ENCODE results near the gene SPATA9.

Gene SPATA9

DNA sequence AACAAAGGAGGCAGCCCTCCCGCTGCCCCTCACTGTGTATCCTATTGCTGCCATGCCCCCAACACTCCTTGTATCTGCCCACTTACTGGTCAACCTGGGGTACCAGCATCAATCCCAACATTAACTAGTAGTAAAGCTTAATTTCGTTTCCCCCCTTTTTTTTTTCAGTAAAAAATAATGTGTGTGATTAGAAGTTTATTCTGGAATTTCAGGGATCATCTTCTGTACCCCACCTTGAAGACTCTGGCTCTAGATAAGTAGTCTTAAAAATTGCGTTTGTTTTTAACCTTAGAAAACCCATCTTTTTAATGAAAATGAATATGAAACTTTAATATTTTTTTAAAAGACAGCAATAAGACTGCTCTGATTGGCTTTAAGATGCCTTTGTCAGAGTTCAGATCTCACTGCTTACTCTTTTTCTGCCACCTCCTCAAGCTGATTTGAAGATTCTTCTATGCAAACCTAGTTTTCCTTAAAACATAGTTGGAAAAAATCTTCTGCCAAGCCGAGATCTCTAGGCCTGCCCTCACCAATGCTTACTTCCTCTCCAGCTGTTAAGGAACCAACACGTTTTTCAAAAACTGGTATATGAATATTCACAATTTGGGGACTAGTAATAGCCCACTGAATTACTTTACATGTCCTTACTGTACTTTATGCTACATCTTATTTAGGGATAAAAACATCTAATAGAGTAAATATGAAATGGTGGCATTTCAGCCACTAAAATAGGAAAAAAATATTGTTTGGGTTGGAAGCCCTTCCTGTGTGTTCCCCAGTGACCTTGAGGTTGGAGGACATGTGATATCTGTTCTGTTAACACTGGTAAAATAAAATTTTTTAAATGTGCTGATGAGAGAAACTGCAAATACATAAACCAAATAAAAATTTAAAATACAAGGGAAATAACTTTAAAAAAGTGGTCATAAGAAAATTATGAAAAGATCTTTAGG lies 44.3 kb upstream of the SPATA9 start:
- Histone ChIP-seq H3K79me1 (ENCODE audit: low read length) (peaks cover 23% of the 10 kb centered on the region), H3K4ac (ENCODE audit: low read depth, low read length) (no peak overlapping the region), H2BK12ac (ENCODE audit: low read length) (no peak overlapping the region), H2BK120ac (ENCODE audit: insufficient read depth, low read length, poor library complexity) (peak overlapping the region; percentile 29), H3K14ac (ENCODE audit: low read length) (peak overlapping the region; percentile 21), H4K8ac (ENCODE audit: low read depth, low read length) (no peak overlapping the region), H2AK5ac (ENCODE audit: low read length) (no peak overlapping the region), H3K27ac (ENCODE audit: low read depth, low read length) (peak overlapping the region; percentile 70), H2AFZ (ENCODE audit: insufficient read depth, low read length, poor library complexity) (no peak overlapping the region), H3K36me3 (ENCODE audit: control insufficient read depth in 1 of 2, insufficient read depth in 2 of 2, low read length in 2 of 2) (peaks cover 0 to 3% of the 10 kb centered on the region in 2 experiments), H2BK5ac (ENCODE audit: low read depth, low read length, poor library complexity) (no peak overlapping the region), H3K9me3 (ENCODE audit: insufficient read depth, low read depth, low read length) (no peaks in the 10 kb centered on the region), H3K18ac (ENCODE audit: low read length) (no peak overlapping the region), H3K4me1 (ENCODE audit: control insufficient read depth in 1 of 2, insufficient read depth in 2 of 2, low read length in 2 of 2) (peaks cover 3 to 13% of the 10 kb centered on the region in 2 experiments), H4K12ac (ENCODE audit: low read depth, low read length) (no peak overlapping the region), H4K91ac (ENCODE audit: low read depth, low read length) (peak overlapping the region; percentile 74), H3K27me3 (ENCODE audit: insufficient read depth, low read length) (no peaks in the 10 kb centered on the region), H3K23ac (ENCODE audit: low read length) (no peak overlapping the region), H3K9ac (ENCODE audit: low read length) (no peak overlapping the region), H3K79me2 (ENCODE audit: control insufficient read depth, insufficient read depth, low read length, poor library complexity) (peaks cover 10% of the 10 kb centered on the region), H3K4me3 (ENCODE audit: low read depth, low read length) (no peak overlapping the region), H3K4me2 (ENCODE audit: low read length) (no peak overlapping the region)
- no peak for DNase-seq
- no CpG with 5 or more reads among the region's 5 CpGs for WGBS (ENCODE audit: extremely low coverage, insufficient coverage, insufficient read length)

DNA sequence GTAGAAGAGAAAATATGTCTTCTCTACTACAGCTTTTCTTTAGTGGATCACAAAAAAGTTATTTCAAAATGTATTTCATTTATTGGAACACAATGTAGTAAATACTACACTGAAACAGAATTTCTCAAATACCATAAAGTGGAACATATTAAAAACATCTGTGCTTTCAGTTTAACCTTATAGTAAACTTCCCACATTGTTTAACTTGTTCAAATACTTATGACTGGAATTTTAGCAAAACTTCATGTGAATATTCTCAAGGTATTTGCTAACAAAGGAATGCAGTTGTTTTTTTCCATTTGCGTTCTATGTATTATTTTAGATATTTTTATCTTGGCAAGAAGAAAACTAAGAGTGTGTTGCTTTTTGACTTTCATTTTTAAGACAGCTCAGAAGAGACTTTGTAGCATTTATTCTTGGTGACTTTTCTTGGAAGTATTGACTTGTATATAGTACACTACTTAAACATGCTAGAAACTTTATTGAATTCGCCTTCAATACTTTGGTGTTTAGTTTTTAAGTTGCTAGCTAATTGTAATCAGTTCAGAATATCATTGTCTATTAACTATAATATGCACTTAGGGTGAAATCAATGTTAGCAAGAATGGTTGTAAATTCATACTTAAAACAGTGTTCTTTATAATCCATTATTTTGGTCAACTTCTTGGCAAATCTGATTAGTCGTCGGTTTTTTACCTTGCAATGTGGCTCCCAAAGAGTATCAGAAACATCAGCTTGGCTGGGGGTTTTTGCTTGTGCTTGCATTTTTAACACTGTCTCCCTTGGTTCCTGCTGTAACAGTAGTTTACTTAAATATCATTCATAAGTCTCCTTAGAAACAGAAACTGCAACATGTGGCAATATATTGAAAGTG lies 43.4 kb upstream of the SPATA9 start:
- no peak overlapping the region for H3K4me2 ChIP-seq (ENCODE audit: low read length)
- peak overlapping the region; percentile 21 for H3K14ac ChIP-seq (ENCODE audit: low read length)
- no peak overlapping the region for H3K4me3 ChIP-seq (ENCODE audit: low read depth, low read length)
- peaks cover 3 to 14% of the 10 kb centered on the region in 2 experiments for H3K4me1 ChIP-seq (ENCODE audit: control insufficient read depth in 1 of 2, insufficient read depth in 2 of 2, low read length in 2 of 2)
- no peak overlapping the region for H2BK5ac ChIP-seq (ENCODE audit: low read depth, low read length, poor library complexity)
- no peak overlapping the region for H3K23ac ChIP-seq (ENCODE audit: low read length)
- no peak overlapping the region for H3K18ac ChIP-seq (ENCODE audit: low read length)
- peak in 1 of 2 donors; percentile 73 for DNase-seq
- no peak overlapping the region for H2BK12ac ChIP-seq (ENCODE audit: low read length)
- peaks cover 0 to 3% of the 10 kb centered on the region in 2 experiments for H3K36me3 ChIP-seq (ENCODE audit: control insufficient read depth in 1 of 2, insufficient read depth in 2 of 2, low read length in 2 of 2)
- peaks cover 14% of the 10 kb centered on the region for H3K79me1 ChIP-seq (ENCODE audit: low read length)
- no peak overlapping the region for H3K27ac ChIP-seq (ENCODE audit: low read depth, low read length)
- H3K27me3 ChIP-seq (ENCODE audit: insufficient read depth, low read length): no peaks in the 10 kb centered on the region
- H2AK5ac ChIP-seq (ENCODE audit: low read length): no peak overlapping the region
- no peaks in the 10 kb centered on the region for H3K9me3 ChIP-seq (ENCODE audit: insufficient read depth, low read depth, low read length)
- no peak overlapping the region for H4K8ac ChIP-seq (ENCODE audit: low read depth, low read length)
- H3K79me2 ChIP-seq (ENCODE audit: control insufficient read depth, insufficient read depth, low read length, poor library complexity): peaks cover 2% of the 10 kb centered on the region
- peak overlapping the region; percentile 74 for H4K91ac ChIP-seq (ENCODE audit: low read depth, low read length)
- H2AFZ ChIP-seq (ENCODE audit: insufficient read depth, low read length, poor library complexity): no peak overlapping the region
- H4K12ac ChIP-seq (ENCODE audit: low read depth, low read length): no peak overlapping the region
- no peak overlapping the region for H3K9ac ChIP-seq (ENCODE audit: low read length)
- H3K4ac ChIP-seq (ENCODE audit: low read depth, low read length): no peak overlapping the region
- H2BK120ac ChIP-seq (ENCODE audit: insufficient read depth, low read length, poor library complexity): peak overlapping the region; percentile 29
- no CpG with 5 or more reads among the region's 4 CpGs for WGBS (ENCODE audit: extremely low coverage, insufficient coverage, insufficient read length)

DNA sequence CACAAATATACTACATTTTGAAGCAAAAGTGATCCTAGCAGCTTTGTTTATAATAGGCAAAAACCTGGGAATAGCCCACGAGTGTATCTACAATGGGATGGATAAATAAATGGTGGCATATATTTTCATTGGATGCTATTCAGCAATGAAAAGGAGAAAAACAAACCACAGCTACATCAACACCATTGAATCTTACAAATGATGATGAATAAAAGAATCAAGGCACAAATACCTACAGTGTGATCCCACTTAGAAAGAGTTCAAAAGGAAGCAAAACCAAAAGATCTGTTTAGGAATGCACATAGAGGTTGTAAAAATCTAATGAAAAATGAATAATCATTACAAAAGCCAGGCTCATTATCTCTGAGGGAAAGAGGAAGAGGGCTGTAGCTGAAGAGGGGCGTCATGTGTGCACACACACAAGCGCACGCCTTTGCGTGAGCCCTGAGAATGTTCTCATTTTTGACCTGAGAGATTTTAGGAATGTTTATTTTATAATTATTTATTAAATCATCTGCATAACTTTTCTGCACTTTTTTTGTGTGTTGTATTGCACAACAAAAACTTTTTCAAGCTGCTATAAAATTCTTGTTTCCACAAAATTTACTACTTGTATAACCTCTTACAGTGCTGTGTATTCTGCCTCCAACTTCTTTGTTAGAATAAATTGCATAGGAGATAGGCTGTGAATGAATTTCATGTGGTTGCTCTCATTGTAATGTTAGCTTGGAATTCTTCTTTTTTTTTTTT lies 42.5 kb upstream of the SPATA9 start:
- Histone ChIP-seq H4K91ac (ENCODE audit: low read depth, low read length) (no peak overlapping the region), H3K27me3 (ENCODE audit: insufficient read depth, low read length) (no peaks in the 10 kb centered on the region), H2BK5ac (ENCODE audit: low read depth, low read length, poor library complexity) (no peak overlapping the region), H2BK120ac (ENCODE audit: insufficient read depth, low read length, poor library complexity) (no peak overlapping the region), H3K9me3 (ENCODE audit: insufficient read depth, low read depth, low read length) (no peaks in the 10 kb centered on the region), H3K14ac (ENCODE audit: low read length) (no peak overlapping the region), H3K4me2 (ENCODE audit: low read length) (no peak overlapping the region), H3K36me3 (ENCODE audit: control insufficient read depth in 1 of 2, insufficient read depth in 2 of 2, low read length in 2 of 2) (peaks cover 0 to 3% of the 10 kb centered on the region in 2 experiments), H2AFZ (ENCODE audit: insufficient read depth, low read length, poor library complexity) (no peak overlapping the region), H3K79me1 (ENCODE audit: low read length) (peaks cover 7% of the 10 kb centered on the region), H3K4me1 (ENCODE audit: control insufficient read depth in 1 of 2, insufficient read depth in 2 of 2, low read length in 2 of 2) (peaks cover 3 to 16% of the 10 kb centered on the region in 2 experiments), H2AK5ac (ENCODE audit: low read length) (no peak overlapping the region), H3K4ac (ENCODE audit: low read depth, low read length) (no peak overlapping the region), H3K27ac (ENCODE audit: low read depth, low read length) (no peak overlapping the region), H3K9ac (ENCODE audit: low read length) (no peak overlapping the region), H4K12ac (ENCODE audit: low read depth, low read length) (no peak overlapping the region), H2BK12ac (ENCODE audit: low read length) (no peak overlapping the region), H3K18ac (ENCODE audit: low read length) (no peak overlapping the region), H3K79me2 (ENCODE audit: control insufficient read depth, insufficient read depth, low read length, poor library complexity) (no peaks in the 10 kb centered on the region), H3K23ac (ENCODE audit: low read length) (no peak overlapping the region), H4K8ac (ENCODE audit: low read depth, low read length) (no peak overlapping the region), H3K4me3 (ENCODE audit: low read depth, low read length) (no peak overlapping the region)
- no CpG with 5 or more reads among the region's 5 CpGs for WGBS (ENCODE audit: extremely low coverage, insufficient coverage, insufficient read length)
- DNase-seq: no peak

Measured in trophoblast cell (in vitro differentiated cells and primary cell).